NCI-H446 treated with DMSO at 0.1 percent for 48 hours (cell line): Measurements from ENCODE around the gene C17orf100.
"Not testable (repeated sequence)": the region's sequence is repeated elsewhere in the genome, so short reads cannot be mapped to it uniquely, and the experiment has no call there.

Experiments used
- DNase-seq: peaks from one replicate; lab custom pipeline; 2025; lab: John Stamatoyannopoulos, UW

The C17orf100 gene

GRCh38 chr17:6641247-6641863, 10.2 kb upstream of the C17orf100 start:
- DNase-seq, result no peak

GRCh38 chr17:6642592-6642991, 9.0 kb upstream of the C17orf100 start:
- no peak for DNase-seq

GRCh38 chr17:6643451-6644125, 8.0 kb upstream of the C17orf100 start:
- DNase-seq, result no peak

- no peak for DNase-seq
These were observed 3.4 kb upstream of the C17orf100 start for GRCh38 chr17:6648181-6648580.

- DNase-seq, result peak; percentile 18
These were observed 424 bp downstream of the C17orf100 start for GRCh38 chr17:6651919-6652452.

GRCh38 chr17:6654841-6655731, 3.5 kb downstream of the C17orf100 start:
- DNase-seq, result no peak

GRCh38 chr17:6655732-6656361, 4.3 kb downstream of the C17orf100 start:
- DNase-seq, result not testable (repeated sequence)

GRCh38 chr17:6656797-6657632, 5.5 kb downstream of the C17orf100 start:
- DNase-seq, result not testable (repeated sequence)

GRCh38 chr17:6657633-6658287, 6.2 kb downstream of the C17orf100 start:
- no peak for DNase-seq

GRCh38 chr17:6658411-6658810, 6.8 kb downstream of the C17orf100 start:
- not testable (repeated sequence) for DNase-seq

GRCh38 chr17:6660101-6660500, 8.5 kb downstream of the C17orf100 start:
- DNase-seq, result no peak

- no peak for DNase-seq
These were observed 9.4 kb downstream of the C17orf100 start for GRCh38 chr17:6660805-6661463.

- no peak for DNase-seq
These were observed 9.9 kb downstream of the C17orf100 start for GRCh38 chr17:6661464-6661848.

GRCh38 chr17:6663200-6663599, 11.6 kb downstream of the C17orf100 start:
- not testable (repeated sequence) for DNase-seq

- DNase-seq, result peak; percentile 24
These were observed 14.5 kb downstream of the C17orf100 start for GRCh38 chr17:6666077-6666521.

- DNase-seq, result no peak
These were observed 15.0 kb downstream of the C17orf100 start for GRCh38 chr17:6666557-6666956.

GRCh38 chr17:6667516-6667915, 16.0 kb downstream of the C17orf100 start:
- no peak for DNase-seq

GRCh38 chr17:6668219-6668618, 16.7 kb downstream of the C17orf100 start:
- no peak for DNase-seq

GRCh38 chr17:6668727-6669425, 17.3 kb downstream of the C17orf100 start:
- no peak for DNase-seq
